ENCODE data around the gene CSTF1. TPM values are rescaled to one million over a fixed set of nuclear protein-coding genes. Genes with fewer than 3 reads are reported as not detected.

The CSTF1 gene
- polyA plus RNA-seq, 1 of the 3 experiments (the other 2 are of a cell fraction), result 23.4 TPM

DNA sequence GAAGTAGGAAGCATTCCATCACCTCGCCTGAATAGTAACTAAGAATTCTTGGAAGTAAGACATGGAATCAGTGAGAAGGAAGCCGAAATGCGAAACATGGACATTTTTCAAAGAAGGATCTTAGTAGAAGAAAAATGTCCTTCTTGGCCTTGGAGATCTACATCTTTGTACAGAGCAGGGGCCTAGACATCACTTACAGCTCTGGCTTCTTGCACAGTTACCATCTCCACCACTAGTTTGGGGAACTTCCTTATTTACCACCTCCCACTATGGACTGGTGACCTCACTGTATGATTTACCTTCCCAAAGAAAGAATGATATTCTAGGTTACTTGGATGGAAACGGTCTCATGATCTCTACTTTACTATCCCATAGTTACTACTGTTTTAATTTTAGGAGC lies 35.4 kb downstream of the CSTF1 start:
- Histone ChIP-seq H3K27ac (ENCODE audit: low read depth in 2 of 2, low read length in 1 of 2) (no peak overlapping the region), H3K36me3 (replicated peaks in 1 of 2; ENCODE audit: control insufficient read depth in 1 of 2, insufficient read depth in 2 of 2, low read length in 1 of 2) (no peaks in the 10 kb centered on the region), H3K4me1 (ENCODE audit: control insufficient read depth in 1 of 2, insufficient read depth in 2 of 2, low read depth in 1 of 2, low read length in 1 of 2) (0 out of 4 replicates have a peak, but pooled peaks cover 0 to 2% of the 10 kb centered on the region in 2 experiments), H3K27me3 (ENCODE audit: insufficient read depth) (no peaks in the 10 kb centered on the region), H3F3A (replicated peaks; ENCODE audit: insufficient read depth) (no peaks in the 10 kb centered on the region), H4K20me1 (ENCODE audit: insufficient read depth) (no peaks in the 10 kb centered on the region), H3K79me2 (ENCODE audit: insufficient read depth) (no peaks in the 10 kb centered on the region), H3K4me2 (no peak overlapping the region), H2AFZ (ENCODE audit: low read depth) (no peak overlapping the region), H3K9ac (no peak overlapping the region), H3K9me2 (no peaks in the 10 kb centered on the region), H3K4me3 (ENCODE audit: low read depth in 2 of 2, low read length in 1 of 2) (no peak overlapping the region), H3K9me3 (no peaks in the 10 kb centered on the region)
- no peak for TF ChIP-seq FOXJ3 (CRISPR knock-in tag; IDR thresholded peaks at IDR 0.05)
- TF ChIP-seq JUND (IDR thresholded peaks at IDR 0.05), result no peak
- no peak for TF ChIP-seq TCF12 (IDR thresholded peaks at IDR 0.05)
- TF ChIP-seq NFIC (IDR thresholded peaks at IDR 0.05; ENCODE audit: borderline replicate concordance), result no peak
- TF ChIP-seq RFX5 (IDR thresholded peaks at IDR 0.05; ENCODE audit: low read length), result no peak
- TF ChIP-seq, protein P1, sequence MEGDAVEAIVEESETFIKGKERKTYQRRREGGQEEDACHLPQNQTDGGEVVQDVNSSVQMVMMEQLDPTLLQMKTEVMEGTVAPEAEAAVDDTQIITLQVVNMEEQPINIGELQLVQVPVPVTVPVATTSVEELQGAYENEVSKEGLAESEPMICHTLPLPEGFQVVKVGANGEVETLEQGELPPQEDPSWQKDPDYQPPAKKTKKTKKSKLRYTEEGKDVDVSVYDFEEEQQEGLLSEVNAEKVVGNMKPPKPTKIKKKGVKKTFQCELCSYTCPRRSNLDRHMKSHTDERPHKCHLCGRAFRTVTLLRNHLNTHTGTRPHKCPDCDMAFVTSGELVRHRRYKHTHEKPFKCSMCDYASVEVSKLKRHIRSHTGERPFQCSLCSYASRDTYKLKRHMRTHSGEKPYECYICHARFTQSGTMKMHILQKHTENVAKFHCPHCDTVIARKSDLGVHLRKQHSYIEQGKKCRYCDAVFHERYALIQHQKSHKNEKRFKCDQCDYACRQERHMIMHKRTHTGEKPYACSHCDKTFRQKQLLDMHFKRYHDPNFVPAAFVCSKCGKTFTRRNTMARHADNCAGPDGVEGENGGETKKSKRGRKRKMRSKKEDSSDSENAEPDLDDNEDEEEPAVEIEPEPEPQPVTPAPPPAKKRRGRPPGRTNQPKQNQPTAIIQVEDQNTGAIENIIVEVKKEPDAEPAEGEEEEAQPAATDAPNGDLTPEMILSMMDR (IDR thresholded peaks at IDR 0.05), result no peak
- no peak for DNase-seq
- POLR2A ChIA-PET, result interaction anchor here (0.6 kb wide), 1 partner anchor 134 kb away, joined by 3 read pairs; no protein-coding TSS in a partner anchor
- CTCF ChIA-PET, result no interaction called here
- WGBS (ENCODE audit: low lambda C conversion rate), result 80% methylated on average over 4 of the region's 4 CpGs

GRCh38 chr20:56428410-56428809 lies 36.0 kb downstream of the CSTF1 start:
- WGBS (ENCODE audit: low lambda C conversion rate), result 62% methylated on average over 5 of the region's 5 CpGs
- no peak overlapping the region for H3K9ac ChIP-seq
- no peak for TF ChIP-seq REST (IDR thresholded peaks at IDR 0.05; ENCODE audit: low read depth, low read length)
- TF ChIP-seq YY1 (IDR thresholded peaks at IDR 0.05; ENCODE audit: low read depth), result no peak
- TF ChIP-seq RCOR1 (IDR thresholded peaks at IDR 0.05; ENCODE audit: low read length), result no peak
- TF ChIP-seq FOXM1 (IDR thresholded peaks at IDR 0.05; ENCODE audit: low read depth), result no peak
- no peak for TF ChIP-seq NFIC (IDR thresholded peaks at IDR 0.05; ENCODE audit: borderline replicate concordance)
- no peak for TF ChIP-seq ELF1 (IDR thresholded peaks at IDR 0.05)
- no peak for TF ChIP-seq USF1 (IDR thresholded peaks at IDR 0.05; ENCODE audit: borderline replicate concordance, low read depth)

More at GRCh38 chr20:56428410-56428809, 36.0 kb downstream of the CSTF1 start:
- H2AFZ ChIP-seq (ENCODE audit: low read depth), result no peak overlapping the region
- ChIA-PET POLR2A (interaction anchor here (0.6 kb wide), 1 partner anchor 134 kb away, joined by 3 read pairs; no protein-coding TSS in a partner anchor), CTCF (no interaction called here)
- no peaks in the 10 kb centered on the region for H3K36me3 ChIP-seq (replicated peaks in 1 of 2; ENCODE audit: control insufficient read depth in 1 of 2, insufficient read depth in 2 of 2, low read length in 1 of 2)
- no peak for DNase-seq
- no peaks in the 10 kb centered on the region for H3K27me3 ChIP-seq (ENCODE audit: insufficient read depth)
- H4K20me1 ChIP-seq (ENCODE audit: insufficient read depth), result no peaks in the 10 kb centered on the region
- no peaks in the 10 kb centered on the region for H3K9me2 ChIP-seq
- H3K4me1 ChIP-seq (ENCODE audit: control insufficient read depth in 1 of 2, insufficient read depth in 2 of 2, low read depth in 1 of 2, low read length in 1 of 2), result no peaks in the 10 kb centered on the region
- H3K4me2 ChIP-seq, result no peak overlapping the region
- H3K79me2 ChIP-seq (ENCODE audit: insufficient read depth), result no peaks in the 10 kb centered on the region
- H3K27ac ChIP-seq (ENCODE audit: low read depth in 2 of 2, low read length in 1 of 2), result no peak overlapping the region
- no peaks in the 10 kb centered on the region for H3F3A ChIP-seq (replicated peaks; ENCODE audit: insufficient read depth)
- no peak overlapping the region for H3K4me3 ChIP-seq (ENCODE audit: low read depth in 2 of 2, low read length in 1 of 2)
- no peaks in the 10 kb centered on the region for H3K9me3 ChIP-seq
